ENCODE data around the gene ATG7.
"Not testable (repeated sequence)": the region's sequence is repeated elsewhere in the genome, so short reads cannot be mapped to it uniquely, and the experiment has no call there.

The ATG7 gene

DNA sequence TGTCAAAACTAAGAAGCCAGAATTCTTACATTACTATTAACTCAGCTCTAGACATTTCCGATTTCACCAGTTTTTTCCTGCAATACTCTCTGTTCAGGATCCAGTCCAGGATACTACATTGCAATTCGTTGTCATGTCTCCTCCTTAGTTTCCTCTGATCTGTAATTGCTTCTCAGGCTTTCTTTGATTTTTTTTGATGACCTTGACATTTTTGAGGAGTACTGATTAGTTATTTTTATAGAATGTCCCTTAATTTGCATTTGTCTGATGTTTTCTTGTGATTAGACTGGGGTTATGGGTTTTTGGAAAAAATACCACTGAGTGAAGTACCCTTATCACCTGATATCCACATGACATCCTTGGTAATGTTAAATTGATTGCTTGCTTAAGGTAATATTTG lies 57.6 kb downstream of the ATG7 start:
- POLR2A ChIA-PET, result no interaction called here
- CTCF ChIA-PET, result no interaction called here
- DNase-seq (ENCODE audit: extremely low spot score), result no peak
- TF ChIP-seq, protein P1, sequence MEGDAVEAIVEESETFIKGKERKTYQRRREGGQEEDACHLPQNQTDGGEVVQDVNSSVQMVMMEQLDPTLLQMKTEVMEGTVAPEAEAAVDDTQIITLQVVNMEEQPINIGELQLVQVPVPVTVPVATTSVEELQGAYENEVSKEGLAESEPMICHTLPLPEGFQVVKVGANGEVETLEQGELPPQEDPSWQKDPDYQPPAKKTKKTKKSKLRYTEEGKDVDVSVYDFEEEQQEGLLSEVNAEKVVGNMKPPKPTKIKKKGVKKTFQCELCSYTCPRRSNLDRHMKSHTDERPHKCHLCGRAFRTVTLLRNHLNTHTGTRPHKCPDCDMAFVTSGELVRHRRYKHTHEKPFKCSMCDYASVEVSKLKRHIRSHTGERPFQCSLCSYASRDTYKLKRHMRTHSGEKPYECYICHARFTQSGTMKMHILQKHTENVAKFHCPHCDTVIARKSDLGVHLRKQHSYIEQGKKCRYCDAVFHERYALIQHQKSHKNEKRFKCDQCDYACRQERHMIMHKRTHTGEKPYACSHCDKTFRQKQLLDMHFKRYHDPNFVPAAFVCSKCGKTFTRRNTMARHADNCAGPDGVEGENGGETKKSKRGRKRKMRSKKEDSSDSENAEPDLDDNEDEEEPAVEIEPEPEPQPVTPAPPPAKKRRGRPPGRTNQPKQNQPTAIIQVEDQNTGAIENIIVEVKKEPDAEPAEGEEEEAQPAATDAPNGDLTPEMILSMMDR (IDR thresholded peaks at IDR 0.05; ENCODE audit: control extremely low read depth, extremely low read depth, low read depth, missing control alignments), result no peak

GRCh38 chr3:11331101-11331500 lies 58.9 kb downstream of the ATG7 start:
- no peak for DNase-seq (ENCODE audit: extremely low spot score)
- TF ChIP-seq, protein P1 (IDR thresholded peaks at IDR 0.05; ENCODE audit: control extremely low read depth, extremely low read depth, low read depth, missing control alignments), result no peak
- ChIA-PET CTCF (interaction anchor here (0.7 kb wide), 1 partner anchor 9 kb away, joined by 3 read pairs; no protein-coding TSS in a partner anchor), POLR2A (interaction anchor here (0.6 kb wide), 1 partner anchor 314 kb away, joined by 3 read pairs; no protein-coding TSS in a partner anchor)

- POLR2A ChIA-PET, result interaction anchor here (0.6 kb wide), 1 partner anchor 65 kb away, joined by 3 read pairs; no protein-coding TSS in a partner anchor
- peak; percentile 62 for DNase-seq (ENCODE audit: extremely low spot score)
- TF ChIP-seq, protein P1 (IDR thresholded peaks at IDR 0.05; ENCODE audit: control extremely low read depth, extremely low read depth, low read depth, missing control alignments), result peak; percentile 68
- CTCF ChIA-PET, result interaction anchor here (0.7 to 8.6 kb wide), 32 partner anchors 8 to 389 kb away, joined by 3 to 101 read pairs (median 6); partner anchors contain the start of gene ATG7
Measured at GRCh38 chr3:11335056-11335608, 62.9 kb downstream of the ATG7 start.

- no peak for DNase-seq (ENCODE audit: extremely low spot score)
- CTCF ChIA-PET, result interaction anchor here (0.9 to 8.6 kb wide), 5 partner anchors 9 to 279 kb away, joined by 3 to 101 read pairs (median 3); no protein-coding TSS in a partner anchor
- POLR2A ChIA-PET, result no interaction called here
- TF ChIP-seq, protein P1 (IDR thresholded peaks at IDR 0.05; ENCODE audit: control extremely low read depth, extremely low read depth, low read depth, missing control alignments), result no peak
Measured at GRCh38 chr3:11339541-11339940, 67.3 kb downstream of the ATG7 start.

DNA sequence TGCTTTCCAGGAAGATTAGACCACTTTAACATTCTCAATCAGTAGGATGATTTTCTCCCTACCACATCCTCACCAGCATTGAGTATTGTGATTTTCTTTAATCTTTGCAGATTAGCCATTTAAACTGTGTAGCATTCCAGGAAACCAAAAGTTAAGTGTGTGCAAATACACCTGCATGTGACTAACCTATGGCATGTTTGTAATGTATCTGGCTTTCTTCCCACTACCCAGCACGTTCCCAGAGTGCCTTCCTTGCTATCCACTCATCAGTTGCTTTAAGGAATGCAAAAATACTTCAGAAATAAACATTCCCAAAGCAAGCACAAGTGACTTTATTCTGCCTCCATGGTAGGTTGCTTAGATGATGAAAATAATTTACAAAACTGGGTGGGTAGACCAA lies 74.2 kb downstream of the ATG7 start:
- no peak for DNase-seq (ENCODE audit: extremely low spot score)
- POLR2A ChIA-PET, result no interaction called here
- TF ChIP-seq, protein P1 (IDR thresholded peaks at IDR 0.05; ENCODE audit: control extremely low read depth, extremely low read depth, low read depth, missing control alignments), result no peak
- CTCF ChIA-PET, result no interaction called here

DNA sequence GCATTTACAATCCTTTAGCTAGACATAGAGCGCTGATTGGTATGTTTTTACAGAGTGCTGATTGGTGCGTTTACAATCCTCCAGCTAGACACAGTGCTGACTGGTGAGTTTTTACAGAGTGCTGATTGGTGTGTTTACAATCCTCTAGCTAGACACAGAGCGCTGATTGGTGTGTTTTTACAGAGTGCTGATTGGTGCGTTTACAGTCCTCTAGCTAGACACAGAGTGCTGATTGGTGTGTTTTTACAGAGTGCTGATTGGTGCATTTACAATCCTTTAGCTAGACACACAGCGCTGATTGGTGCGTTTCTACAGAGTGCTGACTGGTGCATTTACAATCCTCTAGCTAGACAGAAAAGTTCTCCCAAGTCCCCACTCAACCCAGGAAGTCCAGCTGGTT lies 76.7 kb downstream of the ATG7 start:
- POLR2A ChIA-PET; DNase-seq (ENCODE audit: extremely low spot score): not testable (repeated sequence)
- CTCF ChIA-PET, result interaction anchor here (0.6 to 3.8 kb wide), 6 partner anchors 9 to 302 kb away, joined by 3 to 28 read pairs (median 4); no protein-coding TSS in a partner anchor

GRCh38 chr3:11349446-11349845 lies 77.2 kb downstream of the ATG7 start:
- TF ChIP-seq, protein P1 (IDR thresholded peaks at IDR 0.05; ENCODE audit: control extremely low read depth, extremely low read depth, low read depth, missing control alignments), result no peak
- POLR2A ChIA-PET, result no interaction called here
- no peak for DNase-seq (ENCODE audit: extremely low spot score)
- CTCF ChIA-PET, result interaction anchor here (0.9 to 3.8 kb wide), 5 partner anchors 9 to 21 kb away, joined by 3 to 28 read pairs (median 4); no protein-coding TSS in a partner anchor

Measured in GM10248 (cell line).